AG20443 (cell line): Measurements from ENCODE around the gene EFCC1.
"Not testable (repeated sequence)": the region's sequence is repeated elsewhere in the genome, so short reads cannot be mapped to it uniquely, and the experiment has no call there.

ENCODE experiments used
- DNase-seq: peaks from one replicate; pipeline ENCODE4 v3.0.0; 2012; ENCODE audit warnings: low spot score, mixed read lengths

Gene EFCC1

GRCh38 chr3:129056451-129057173 lies 55.5 kb downstream of the EFCC1 start:
- DNase-seq = no peak

- DNase-seq = no peak
These were observed 56.1 kb downstream of the EFCC1 start for GRCh38 chr3:129057249-129057648.

- peak; percentile 8 for DNase-seq
These were observed 57.5 kb downstream of the EFCC1 start for GRCh38 chr3:129058441-129059200.

GRCh38 chr3:129059311-129059958 lies 58.3 kb downstream of the EFCC1 start:
- DNase-seq = no peak

- DNase-seq = no peak
These were observed 59.3 kb downstream of the EFCC1 start, which contains the start of gene GP9 for GRCh38 chr3:129060276-129061022. Gene GP9, plus strand, starts transcription at chr3:129060779. Its CDS starts 961 bp downstream, at chr3:129061740.

- no peak for DNase-seq
These were observed 60.2 kb downstream of the EFCC1 start for GRCh38 chr3:129061023-129061887.

- DNase-seq = no peak
These were observed 61.1 kb downstream of the EFCC1 start for GRCh38 chr3:129061888-129062834.

- DNase-seq = no peak
These were observed 62.1 kb downstream of the EFCC1 start for GRCh38 chr3:129063091-129063640.

GRCh38 chr3:129063841-129064482 lies 62.9 kb downstream of the EFCC1 start:
- DNase-seq = no peak

- DNase-seq = no peak
These were observed 64.1 kb downstream of the EFCC1 start for GRCh38 chr3:129065016-129065719.

GRCh38 chr3:129065720-129066073 lies 64.6 kb downstream of the EFCC1 start:
- DNase-seq = no peak

GRCh38 chr3:129067719-129068118 lies 66.6 kb downstream of the EFCC1 start:
- not testable (repeated sequence) for DNase-seq

- DNase-seq = no peak
These were observed 67.3 kb downstream of the EFCC1 start for GRCh38 chr3:129068291-129068886.

GRCh38 chr3:129069313-129070085 lies 68.4 kb downstream of the EFCC1 start:
- DNase-seq = not testable (repeated sequence)

- DNase-seq = no peak
These were observed 69.2 kb downstream of the EFCC1 start for GRCh38 chr3:129070086-129070885.

- no peak for DNase-seq
These were observed 76.1 kb downstream of the EFCC1 start for GRCh38 chr3:129077222-129077621.

- DNase-seq = no peak
These were observed 77.4 kb downstream of the EFCC1 start for GRCh38 chr3:129078510-129078909.
